Activated CD8-positive, alpha-beta memory T cell treated with anti-CD3 and anti-CD28 coated beads for 1 hour (primary cell): ENCODE results near the gene PHF2.
A peak's percentile ranks its signal among the peaks of the same experiment; 100 is the strongest.

Experiments used
- DNase-seq, 2 donors: peaks; one replicate each; pipeline ENCODE4 v3.0.0-alpha.2; 2020; ENCODE audit warnings: low read depth in 1 of 2; ENCODE audit errors: extremely low read depth in 1 of 2

The PHF2 gene

DNA sequence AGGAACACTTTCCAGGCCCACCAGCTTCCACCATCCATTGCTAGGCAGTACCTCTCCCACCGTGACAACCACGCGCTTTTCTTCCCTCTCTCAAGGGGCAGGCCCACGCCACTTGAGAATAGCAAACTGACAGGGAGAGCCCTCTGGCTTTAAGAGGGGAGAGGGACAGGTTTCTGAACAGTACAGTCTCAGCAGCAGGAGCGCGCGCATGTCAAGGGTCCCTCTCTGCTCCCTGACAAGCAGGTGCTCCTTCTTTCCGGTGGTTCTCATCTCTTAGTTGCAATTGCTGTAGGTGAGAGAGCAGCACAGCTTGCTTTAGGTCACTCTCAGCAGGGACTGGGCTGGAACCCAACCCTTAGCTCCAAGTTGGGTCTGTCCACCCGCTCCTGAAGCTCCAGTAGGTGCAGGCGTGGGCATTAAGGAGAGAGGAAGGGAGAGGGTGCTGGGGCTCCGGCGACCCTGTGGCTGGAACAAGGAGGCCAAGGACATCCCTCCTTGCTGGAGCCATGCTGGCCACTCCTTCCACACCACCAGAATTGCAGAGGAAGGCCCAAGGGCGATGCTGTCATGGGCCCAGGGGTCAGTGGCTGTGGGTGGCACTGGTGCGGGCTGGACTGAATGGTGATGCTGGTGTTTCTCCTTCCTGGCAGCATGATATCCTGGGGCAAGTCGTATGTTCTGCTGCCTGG lies 9.0 kb upstream of the PHF2 start:
- no peak for DNase-seq

DNA sequence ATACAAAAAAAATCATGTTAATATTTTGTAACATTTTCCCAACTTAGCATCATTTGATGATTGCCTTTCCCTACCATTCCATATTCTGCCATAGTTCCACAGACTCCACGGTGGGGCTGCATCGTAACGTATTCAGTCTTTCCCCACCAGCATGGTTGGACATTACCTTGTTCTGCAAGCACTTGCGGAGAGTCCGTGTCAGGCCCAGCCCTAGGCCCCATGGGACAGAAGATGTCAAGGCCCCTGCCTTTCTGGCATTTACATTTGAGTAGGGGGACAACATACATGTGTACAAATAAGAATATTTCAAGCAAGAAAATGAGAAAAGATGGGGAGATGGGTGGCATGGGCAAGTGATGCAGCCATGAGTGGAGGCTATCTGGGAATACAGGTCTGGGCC lies 8.2 kb upstream of the PHF2 start:
- no peak for DNase-seq

DNA sequence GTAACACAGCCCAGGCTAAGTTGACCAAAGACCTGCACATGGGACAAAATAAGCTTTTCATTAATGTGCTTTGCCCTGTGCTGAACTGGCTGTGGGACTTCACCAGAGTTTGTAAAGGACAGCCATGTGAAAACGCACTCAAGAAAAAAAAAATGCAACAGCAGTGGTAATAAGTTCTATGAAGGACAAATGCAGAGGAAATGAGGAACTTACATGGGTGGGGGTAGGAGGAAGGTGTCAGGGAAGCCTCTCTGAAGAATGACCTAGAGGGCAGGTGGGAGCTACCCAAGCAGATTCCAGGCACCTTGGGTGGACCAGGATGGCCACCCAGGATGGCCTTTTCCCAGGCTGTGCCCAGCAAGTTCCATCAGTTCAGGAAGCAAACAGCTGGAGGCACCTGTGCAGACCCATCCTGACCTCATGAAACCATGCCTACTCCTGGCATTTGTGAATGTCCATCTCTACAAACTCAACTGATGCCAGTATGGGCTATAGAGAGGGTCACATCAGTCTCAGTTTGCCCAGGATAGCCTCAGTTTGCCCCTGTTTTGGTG lies 6.7 kb upstream of the PHF2 start:
- no peak for DNase-seq

DNA sequence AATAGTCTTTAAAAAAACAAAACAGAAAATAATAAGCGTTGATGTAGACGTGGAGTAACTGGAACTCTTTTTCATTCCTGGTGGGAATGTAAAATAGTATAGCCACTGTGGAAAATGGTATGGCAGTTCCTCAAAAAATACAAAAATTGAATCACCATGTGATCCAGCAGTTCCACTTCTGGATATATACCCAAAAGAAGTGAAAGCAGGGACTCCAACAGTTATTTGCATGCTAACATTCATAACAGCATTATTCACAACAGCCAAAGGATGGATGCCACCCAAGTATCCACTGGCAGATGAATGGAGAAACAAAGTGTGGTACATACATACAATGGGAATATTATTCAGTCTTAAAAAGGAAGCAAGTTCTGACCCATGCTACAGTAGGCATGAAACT lies 4.2 kb upstream of the PHF2 start:
- no peak for DNase-seq

DNA sequence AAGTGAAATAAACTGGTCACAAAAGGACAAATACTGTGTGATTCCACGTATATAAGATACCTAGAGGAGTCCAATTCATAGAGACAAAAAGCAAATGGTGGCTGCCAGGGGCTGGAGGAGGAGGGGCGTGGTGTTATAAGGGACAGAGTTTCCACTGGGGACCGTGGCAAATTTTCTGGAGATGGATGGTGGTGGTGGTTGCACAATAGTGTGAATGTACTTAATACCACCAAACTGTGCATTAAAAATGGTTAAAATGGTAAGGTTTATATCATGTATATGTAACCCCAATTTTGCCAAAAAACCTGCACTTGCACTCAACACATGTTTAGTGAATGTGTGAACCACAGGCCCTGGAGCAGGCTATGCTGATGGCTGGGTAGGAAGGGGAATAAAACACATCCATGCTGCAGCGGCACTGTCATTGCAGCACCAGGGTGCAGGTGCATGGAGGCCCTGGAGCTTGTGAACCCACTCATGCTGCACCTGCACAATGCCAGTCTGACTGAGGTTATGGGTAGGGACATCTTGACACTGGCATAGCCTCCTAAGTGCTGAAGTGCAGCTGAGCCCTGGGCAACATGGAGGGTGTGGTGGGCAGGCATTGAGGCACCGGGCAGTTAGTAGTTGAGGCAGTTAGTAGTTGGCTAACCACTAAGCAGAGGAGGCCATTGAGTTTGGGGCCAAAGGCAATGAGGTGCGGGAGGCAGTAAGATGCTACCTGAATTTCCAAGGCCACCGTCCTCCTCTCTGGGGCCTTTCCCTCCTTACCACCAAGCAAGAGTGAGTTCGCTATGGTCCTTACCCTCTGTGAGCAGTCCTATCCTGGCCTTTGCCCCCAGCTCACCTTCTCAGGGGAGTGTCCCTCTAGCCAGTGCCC lies 3.5 kb upstream of the PHF2 start:
- no peak for DNase-seq

DNA sequence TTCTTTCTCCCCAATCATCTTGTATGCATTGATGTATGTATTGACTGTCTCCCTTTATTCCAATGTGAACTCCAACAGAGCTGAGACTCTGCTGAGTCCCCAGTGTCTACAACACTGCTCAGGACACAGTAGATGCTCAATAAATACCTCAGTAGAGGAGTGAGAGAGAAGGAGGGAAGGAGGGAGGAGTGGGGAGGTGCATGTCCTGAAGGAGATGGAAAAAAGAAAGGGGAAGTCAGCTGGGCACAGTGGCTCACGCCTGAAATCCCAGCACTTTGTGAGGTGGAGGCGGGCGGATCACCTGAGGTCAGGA lies 2.9 kb upstream of the PHF2 start:
- no peak for DNase-seq

DNA sequence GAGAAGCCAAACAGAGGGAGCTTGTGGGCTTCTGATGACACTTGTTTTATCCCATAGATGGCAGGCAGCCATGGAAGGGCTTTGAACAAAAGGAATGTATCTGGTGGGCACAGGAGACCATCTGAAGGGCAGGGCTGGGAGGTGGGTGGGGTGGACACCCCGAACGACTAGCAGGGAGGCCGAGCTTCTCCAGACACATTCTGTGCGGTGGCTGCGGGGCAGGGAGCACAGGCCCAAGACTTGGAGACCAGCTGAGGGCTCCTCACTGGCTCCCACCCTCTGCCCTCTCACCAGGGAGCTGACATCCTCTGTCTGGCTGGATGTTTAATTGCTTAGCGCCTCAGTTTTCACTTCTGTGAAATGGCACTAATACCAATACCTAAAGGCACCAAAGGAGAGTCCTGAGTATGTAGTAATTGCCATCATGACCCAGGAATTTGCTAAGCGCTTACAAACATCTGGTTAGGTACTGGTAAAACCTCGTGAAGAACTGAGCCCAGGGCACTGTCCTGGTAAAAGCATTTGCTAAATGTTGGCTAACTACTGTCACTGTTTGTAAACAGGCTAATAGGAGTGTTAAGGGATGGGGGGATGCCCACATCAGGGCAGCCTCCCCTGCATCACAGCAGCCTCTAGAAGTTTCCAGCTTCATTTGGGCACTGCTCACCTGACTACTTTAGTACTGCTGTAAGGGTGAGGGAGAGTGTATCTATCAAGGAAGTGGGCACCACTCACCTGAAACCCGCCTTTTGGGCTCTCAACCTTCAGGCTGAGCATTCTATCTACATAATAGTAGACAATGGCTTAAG lies 2.1 kb upstream of the PHF2 start:
- DNase-seq: no peak

DNA sequence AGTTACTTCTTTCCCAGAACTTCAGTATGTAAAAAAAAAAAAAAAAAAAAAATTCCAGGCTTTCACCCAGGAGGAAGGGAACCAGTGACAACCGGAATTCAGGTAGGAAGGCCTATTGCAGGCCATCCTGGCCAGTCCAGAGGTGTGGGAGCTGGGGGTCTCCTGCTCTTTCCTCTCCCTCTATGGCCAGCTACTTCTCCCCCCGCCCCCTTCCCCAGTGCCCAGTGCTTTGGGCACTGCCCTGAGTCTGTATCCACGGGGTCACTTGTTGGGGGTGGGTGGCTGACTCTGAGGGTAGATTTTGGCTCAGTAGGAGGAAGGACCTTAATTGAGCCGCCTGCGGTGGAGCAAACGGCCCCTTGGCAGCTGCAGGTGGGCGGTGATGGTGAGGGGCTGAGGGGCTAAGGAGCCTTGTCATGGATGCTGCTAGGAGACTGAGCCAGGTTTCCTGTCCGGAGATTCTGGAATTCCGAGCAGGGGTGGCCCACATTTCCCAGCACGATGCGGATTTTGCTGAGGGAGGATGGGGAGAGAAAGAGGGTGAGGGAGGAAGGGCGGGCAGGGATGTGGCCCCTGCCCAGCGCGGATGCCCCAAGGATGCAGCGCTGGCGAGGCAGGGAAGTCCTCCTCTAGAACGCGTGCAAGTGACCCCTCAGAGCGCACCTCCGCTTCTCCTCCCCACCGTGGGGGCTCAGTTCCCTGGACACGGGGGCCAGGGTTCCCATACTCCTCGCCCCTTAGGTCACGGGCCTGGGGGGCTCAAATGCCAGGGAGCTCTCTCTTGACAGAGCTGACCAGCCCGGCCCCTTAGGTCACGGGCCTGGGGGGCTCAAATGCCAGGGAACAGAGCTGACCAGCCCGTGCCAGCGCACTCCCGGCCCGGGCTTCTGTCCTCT lies 1.2 kb upstream of the PHF2 start:
- DNase-seq: no peak

DNA sequence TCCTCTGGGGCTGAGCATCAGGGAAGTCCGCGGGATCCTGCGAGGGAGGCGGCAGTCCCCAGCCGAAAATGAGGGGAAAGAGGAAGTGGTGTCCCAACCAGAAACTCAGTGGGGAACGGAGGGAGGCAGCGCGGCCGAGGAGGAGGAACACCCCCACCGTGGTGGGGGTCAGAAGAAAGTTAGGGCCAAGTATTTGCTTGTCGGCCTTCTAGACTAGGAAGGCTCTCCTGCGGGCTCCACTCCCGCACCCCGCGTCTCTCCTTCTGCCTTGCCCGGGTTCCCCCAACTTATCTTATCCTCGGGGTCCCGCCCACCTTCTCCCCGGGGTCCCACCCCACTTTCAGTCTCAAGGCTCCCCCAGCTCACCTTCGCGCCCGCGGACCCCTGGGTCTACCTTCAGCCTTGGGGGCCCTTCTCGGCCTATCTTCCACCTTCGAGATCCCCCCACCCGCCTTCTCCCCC lies 557 bp upstream of the PHF2 start:
- peak in 1 of 2 donors; percentile 51 for DNase-seq

DNA sequence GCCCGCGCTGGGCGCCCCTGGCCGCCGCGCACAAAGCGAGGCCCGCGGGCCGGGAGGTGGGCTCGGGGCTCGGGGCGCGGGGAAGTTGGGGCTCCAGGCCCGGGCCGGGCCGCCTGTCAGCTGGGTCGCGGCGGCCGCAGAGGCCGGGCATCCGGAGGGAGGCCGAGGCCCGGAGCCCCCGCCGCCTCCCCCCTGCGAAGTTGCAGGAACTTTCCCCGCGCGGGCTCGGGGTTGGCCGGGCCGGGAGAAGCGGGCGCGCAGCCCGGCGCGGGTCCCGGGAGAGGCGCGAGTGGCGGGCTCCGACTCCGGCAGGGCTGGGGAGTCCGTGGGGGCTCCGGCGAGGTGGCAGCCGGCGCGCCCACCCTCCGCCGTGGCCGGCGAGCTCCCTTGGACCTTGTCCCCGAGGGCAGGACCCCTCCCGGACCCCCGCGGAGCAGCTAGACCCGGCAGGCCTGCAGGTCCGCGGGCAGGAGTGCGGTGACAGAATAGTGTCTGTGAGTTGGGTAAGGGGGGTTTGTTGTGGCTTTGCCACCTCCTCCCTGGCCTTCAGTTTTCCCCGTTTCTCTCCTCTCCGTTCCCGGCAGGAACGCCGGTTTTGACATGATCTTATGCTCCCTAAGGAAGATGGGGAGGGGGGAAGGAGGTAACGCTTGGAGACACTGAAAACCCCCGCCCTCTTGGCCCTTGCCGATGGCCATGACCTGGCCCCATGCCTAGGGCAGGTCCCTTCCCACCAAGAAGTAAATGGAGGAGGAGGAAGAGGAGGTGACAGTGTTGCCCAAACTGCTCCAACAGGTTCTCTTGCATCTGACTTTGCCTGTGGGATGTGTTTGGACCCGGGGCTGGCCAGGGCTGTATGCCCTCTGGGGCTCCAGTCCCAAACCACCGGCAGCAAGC lies 942 bp downstream of the PHF2 start:
- no peak for DNase-seq

DNA sequence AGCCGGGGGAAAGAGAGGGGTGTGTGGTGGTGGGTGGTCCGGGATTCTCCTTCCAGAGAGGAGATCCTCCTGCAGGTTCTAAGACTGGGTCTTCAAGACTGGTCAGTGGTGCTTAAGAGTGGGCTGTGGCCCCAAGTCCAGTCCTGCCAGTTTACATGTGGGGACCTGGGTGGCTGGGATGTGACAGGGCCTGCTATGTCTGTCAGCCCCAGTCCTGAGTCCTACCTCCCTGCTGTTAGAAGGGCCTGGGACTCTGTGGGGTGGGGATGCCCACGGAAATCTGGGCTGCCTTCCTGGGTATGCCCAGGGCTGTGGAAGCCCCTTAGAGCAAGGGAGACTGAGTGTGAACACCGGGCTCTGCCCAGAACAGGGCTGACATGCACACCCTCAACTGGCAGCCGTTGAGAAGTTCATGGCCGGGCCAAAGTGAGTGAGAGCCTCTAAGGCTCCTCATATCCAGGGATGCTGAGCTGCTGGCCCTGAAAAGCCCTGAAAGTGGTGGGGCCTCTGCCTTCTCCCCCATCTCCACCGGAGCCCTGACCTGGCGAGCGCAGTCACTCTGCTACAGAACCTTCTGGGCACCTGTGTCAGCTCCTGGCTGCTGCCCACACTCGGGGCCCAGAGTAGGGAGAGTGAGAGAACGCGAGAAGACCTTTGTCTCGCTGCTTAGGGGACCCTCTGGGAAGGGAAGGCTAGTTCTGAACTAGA lies 1.7 kb downstream of the PHF2 start:
- no peak for DNase-seq

DNA sequence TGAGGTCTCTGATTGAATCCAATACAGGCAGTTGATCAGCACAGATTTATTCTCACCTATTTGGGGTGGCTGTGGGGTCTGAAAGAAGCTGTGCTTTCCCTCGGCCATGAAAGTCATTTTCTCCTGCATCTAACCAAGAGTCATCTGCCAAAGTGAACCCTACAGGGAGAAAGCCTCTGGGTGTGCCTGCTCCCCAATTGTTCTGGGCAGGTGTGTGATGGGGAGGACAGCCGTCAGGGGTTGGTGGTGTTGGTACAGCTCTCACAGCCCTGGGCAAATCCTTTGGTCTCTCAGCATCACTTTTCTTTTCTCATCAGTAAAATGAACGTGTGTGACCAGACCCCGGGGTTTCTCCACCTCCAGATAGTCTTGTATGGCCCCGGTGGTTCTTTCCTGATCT lies 2.5 kb downstream of the PHF2 start:
- no peak for DNase-seq

DNA sequence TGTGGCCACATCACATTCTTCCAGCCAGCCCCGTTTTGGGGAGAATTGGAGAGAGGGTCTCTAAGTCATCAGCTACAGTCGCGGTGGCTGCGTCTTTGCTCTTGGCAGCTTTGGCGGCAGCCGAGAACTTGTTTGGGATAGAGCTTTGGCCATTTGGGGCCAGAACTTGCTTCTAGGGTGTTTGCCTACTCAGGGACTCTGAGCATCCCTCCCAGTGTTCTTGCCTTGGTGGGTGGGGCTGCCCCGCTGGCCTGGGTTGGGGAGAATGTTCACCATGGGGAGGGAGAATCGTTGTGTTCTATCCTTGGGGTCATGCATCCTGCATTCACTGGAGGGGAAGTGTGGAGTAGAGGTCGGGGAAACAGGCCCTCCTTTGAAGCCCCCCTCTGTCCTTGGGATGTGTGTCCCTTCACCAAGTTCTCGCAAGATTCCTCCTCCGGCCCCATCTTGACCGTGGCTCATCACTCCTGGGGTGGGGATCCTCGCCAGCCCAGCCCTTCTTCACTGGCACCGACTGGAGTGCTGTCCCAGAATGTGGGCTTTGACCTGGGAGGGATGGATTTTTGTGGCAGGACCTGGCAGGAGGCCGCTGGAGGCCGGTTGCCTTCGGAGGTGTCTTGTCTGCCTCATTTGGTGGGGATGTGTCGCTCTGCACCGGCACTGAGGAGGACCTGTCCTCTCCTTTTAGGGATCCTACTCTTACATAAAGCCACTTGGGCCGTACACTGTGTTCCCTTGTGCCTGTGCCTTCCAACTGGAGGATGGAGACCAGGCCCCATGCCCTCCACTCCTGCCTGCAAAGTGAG lies 3.5 kb downstream of the PHF2 start:
- no peak for DNase-seq

DNA sequence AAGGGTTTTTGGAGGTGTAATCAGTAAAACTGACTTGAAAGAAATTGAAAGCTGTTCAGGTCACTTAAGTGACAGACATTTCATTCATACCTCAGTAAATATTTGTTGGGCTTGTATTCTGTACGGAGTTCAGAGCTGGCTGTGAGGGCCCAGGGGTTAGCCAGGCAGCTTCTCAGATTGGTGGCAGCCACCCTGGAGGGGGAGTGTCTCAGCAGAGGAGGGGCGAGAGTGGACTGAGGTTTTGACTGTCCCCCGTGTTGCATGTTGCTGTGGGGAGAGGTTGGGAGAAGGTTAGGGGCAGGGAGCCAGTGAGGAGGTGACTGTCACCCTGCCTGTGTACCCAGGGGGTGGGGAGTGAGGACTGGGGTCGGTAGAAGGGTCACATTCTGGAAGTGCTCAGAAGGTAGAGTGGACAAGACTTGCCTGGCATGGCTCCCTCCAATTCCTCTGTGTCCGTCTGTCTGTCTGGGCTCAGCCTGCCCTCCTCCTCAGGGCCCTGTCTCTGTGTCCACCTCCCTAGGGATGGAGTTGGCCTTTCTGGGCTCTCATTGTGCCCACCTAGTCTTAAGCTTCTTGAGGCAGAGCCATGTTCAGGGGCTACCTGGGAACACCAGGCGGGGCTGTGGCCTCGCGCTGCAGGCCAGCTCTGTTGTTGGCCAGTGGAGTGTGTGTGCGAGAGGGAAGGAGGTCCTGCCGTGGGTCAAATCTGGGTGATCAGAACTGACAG lies 4.4 kb downstream of the PHF2 start:
- DNase-seq: no peak

DNA sequence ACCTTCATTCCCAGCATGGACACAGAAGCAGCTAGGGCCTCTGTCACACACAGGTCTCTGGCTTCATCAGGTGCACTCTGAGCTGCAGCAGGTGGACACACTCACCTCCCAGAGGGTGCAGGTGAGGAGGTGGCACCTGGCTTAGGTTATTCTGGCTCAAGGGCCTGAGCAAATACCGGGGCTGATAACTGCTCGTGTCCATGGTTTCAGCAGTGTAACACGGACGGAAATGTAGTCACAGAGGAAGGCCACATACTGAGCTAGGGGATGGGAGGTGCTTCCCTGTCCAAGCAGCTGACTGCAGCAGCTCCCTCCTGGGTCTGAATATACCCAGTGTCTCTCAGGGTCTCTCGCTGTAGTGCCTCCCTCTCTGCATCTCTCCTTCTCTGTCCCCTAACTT lies 5.7 kb downstream of the PHF2 start:
- DNase-seq: no peak

DNA sequence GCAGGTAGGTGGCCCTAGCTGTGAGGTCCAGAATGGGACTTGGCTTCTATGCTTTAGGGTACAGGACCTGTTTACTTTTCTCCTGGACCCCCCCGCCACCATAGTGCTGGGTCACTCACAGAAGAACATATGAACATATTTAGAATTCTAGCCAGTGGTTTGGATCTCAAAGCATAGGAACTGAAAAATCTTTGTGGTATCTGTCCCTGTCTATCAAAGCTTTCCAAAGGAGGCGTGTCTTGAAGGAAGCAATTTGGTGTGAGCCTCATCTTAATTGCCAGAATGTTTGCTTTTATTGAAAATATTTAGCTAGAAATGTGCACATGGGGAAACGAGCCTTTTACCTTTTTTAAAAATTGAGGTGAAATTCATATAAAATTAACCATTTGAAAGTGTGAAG lies 6.2 kb downstream of the PHF2 start:
- DNase-seq: no peak

DNA sequence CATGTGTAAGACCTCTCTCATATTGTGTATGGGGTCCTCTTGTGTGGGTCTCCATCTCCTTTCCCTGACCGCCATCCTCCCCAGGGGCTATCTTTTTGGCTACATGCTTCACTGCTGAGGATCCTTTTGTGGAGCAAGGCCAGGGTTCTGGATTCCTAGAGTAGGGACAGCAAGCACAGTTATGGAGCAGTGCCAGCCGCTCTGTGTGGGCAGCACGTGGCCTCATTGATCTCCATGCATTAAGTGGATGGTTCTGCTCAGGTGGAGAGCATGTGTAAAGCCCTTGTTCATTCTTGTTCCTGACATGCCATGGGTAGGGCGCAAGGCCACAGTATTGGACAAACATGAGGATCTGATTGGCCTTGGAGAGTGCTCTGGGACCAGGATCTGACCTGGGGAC lies 8.9 kb downstream of the PHF2 start:
- DNase-seq: no peak
